WERI-Rb-1 (cell line): Measurements from ENCODE around the gene ERFL.
"Not testable (repeated sequence)": the region's sequence is repeated elsewhere in the genome, so short reads cannot be mapped to it uniquely, and the experiment has no call there.

ENCODE experiments used
- DNase-seq: peaks from one replicate; pipeline ENCODE4 v3.0.0-alpha.2; 2020
- H3K27ac ChIP-seq: fragments of 250-450 bp; sonication (Bioruptor Pico); 2 replicates; pipeline ENCODE4 v1.5.1; 2020; ENCODE audit warnings: mild to moderate bottlenecking, moderate library complexity
- H3K27me3 ChIP-seq: fragments of 250-450 bp; sonication (Bioruptor Pico); 2 replicates; pipeline ENCODE4 v1.5.1; 2021; ENCODE audit warnings: mild to moderate bottlenecking, low read depth, moderate library complexity; ENCODE audit not compliant: insufficient read depth, severe bottlenecking
- H3K36me3 ChIP-seq: fragments of 250-450 bp; sonication (Bioruptor Pico); 2 replicates; pipeline ENCODE4 v1.5.1; 2020; ENCODE audit warnings: mild to moderate bottlenecking, moderate library complexity
- H3K4me3 ChIP-seq: 2 replicates; pipeline ENCODE4 v1.5.1; 2011; ENCODE audit warnings: low read depth, mild to moderate bottlenecking, control low read depth, low read length
- H3K9me3 ChIP-seq: fragments of 250-450 bp; sonication (Bioruptor Pico); 2 replicates; pipeline ENCODE4 v1.5.1; 2021; ENCODE audit warnings: mild to moderate bottlenecking, moderate library complexity; ENCODE audit not compliant: severe bottlenecking
- TF ChIP-seq, protein P1 (sequence below): IDR thresholded peaks from 2 replicates; pipeline ENCODE4 v1.5.1; 2011; ENCODE audit warnings: low read depth, mild to moderate bottlenecking, control low read depth, inconsistent platforms, low read length

The ERFL gene

DNA sequence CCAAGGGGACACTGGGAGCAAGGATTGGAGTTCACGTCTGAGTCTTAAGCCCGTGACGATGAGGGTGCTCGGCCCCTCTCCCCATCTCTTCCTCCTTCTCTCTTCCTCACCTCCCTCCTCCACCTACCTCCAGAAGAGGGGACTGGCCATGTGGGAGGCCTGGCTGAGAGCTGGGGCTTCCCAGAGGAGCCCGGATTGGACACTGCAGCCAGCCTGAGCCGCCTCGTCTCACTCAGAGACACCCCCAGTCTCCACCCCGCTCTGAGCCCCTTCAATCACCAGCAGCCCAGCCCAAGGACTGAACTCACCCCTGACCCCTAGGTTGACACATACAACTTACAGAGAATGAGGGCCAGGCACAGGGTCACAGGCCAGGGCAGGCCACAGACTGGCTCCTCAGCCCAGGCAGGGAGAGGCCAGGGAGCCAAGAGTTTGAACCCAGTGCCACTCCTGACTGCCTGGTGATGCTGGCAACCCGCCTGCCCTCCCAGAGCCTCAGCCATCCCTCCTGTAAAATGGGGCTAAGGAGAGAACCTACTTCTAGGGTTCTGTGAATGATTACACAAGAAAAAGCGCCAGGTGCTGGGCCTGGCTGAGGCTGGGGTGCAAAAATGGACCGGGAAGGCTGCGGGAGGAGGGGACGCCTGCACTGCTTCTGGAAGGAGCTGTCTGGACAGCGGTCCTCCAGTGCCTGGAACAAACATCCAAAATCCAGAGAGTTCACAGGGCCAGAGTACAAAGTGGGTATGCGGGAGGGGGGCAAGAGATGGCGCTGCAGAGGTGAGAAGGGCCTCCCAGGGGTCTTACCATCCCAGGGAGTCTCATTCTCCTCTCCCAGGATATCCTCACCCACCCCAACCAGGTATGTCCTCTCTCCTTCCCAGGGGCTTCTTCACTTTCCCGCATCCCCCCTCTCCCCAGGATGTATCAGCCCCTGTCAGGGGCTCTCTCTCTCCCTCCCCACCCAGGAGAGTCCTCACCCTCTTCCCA lies 50.0 kb downstream of the ERFL start:
- no peaks in the 10 kb centered on the region for H3K27me3 ChIP-seq
- H3K4me3 ChIP-seq = no peak overlapping the region
- TF ChIP-seq, protein P1, sequence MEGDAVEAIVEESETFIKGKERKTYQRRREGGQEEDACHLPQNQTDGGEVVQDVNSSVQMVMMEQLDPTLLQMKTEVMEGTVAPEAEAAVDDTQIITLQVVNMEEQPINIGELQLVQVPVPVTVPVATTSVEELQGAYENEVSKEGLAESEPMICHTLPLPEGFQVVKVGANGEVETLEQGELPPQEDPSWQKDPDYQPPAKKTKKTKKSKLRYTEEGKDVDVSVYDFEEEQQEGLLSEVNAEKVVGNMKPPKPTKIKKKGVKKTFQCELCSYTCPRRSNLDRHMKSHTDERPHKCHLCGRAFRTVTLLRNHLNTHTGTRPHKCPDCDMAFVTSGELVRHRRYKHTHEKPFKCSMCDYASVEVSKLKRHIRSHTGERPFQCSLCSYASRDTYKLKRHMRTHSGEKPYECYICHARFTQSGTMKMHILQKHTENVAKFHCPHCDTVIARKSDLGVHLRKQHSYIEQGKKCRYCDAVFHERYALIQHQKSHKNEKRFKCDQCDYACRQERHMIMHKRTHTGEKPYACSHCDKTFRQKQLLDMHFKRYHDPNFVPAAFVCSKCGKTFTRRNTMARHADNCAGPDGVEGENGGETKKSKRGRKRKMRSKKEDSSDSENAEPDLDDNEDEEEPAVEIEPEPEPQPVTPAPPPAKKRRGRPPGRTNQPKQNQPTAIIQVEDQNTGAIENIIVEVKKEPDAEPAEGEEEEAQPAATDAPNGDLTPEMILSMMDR = no peak
- no peaks in the 10 kb centered on the region for H3K9me3 ChIP-seq
- no peak for DNase-seq
- H3K27ac ChIP-seq = no peak overlapping the region
- no peaks in the 10 kb centered on the region; the same call in 1 of the 2 replicates for H3K36me3 ChIP-seq

- Histone ChIP-seq H3K9me3 (no peaks in the 10 kb centered on the region), H3K27me3 (no peaks in the 10 kb centered on the region), H3K27ac (no peak within 1 kb of the TSS), H3K36me3 (peaks cover 9% of the 10 kb centered on the region), H3K4me3 (no peak within 1 kb of the TSS)
- TF ChIP-seq, protein P1 = no peak
- DNase-seq = no peak
These were observed 51.1 kb downstream of the ERFL start, which contains the start of gene CD79A for GRCh38 chr19:41876847-41877832. CD79A (plus strand) TSS chr19:41877279; CDS start chr19:41877305, 26 bp downstream.

DNA sequence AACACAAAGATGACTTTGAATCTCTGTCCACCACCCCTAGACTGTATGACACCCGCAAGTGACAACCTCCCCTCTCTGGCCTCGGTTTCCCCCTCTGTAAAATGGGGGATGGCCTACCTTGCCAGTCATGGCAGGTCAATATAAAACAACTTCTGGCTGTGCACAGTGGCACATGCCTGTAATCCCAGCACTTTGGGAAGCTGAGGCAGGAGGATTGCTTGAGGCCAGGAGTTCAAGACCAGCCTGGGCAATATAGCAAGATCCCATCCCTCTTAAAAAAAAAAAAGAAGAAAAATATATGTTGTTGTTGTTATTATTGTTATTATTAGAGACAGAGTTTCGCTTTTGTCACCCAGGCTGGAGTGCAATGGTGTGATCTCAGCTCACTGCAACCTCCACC lies 52.3 kb downstream of the ERFL start:
- not testable (repeated sequence) for H3K9me3 ChIP-seq, H3K27ac ChIP-seq, DNase-seq, H3K4me3 ChIP-seq, H3K27me3 ChIP-seq
- H3K36me3 ChIP-seq = peaks cover 21% of the 10 kb centered on the region

GRCh38 chr19:41872775-41873647 lies 55.2 kb downstream of the ERFL start:
- no peak overlapping the region for H3K27ac ChIP-seq
- peak; percentile 89 for DNase-seq

GRCh38 chr19:41872384-41872774 lies 55.9 kb downstream of the ERFL start:
- TF ChIP-seq, protein P1 = no peak
- no peak for DNase-seq
- Histone ChIP-seq H3K27ac (no peak overlapping the region), H3K9me3 (no peaks in the 10 kb centered on the region), H3K36me3 (peaks cover 55% of the 10 kb centered on the region), H3K27me3 (no peaks in the 10 kb centered on the region), H3K4me3 (no peak overlapping the region)

More at GRCh38 chr19:41872775-41873647, 55.2 kb downstream of the ERFL start:
- Histone ChIP-seq H3K4me3 (no peak overlapping the region), H3K36me3 (peaks cover 49% of the 10 kb centered on the region), H3K9me3 (no peaks in the 10 kb centered on the region), H3K27me3 (no peaks in the 10 kb centered on the region)
- TF ChIP-seq, protein P1 = peak; percentile 75
